H1 (cell line): ENCODE data around the gene GP1BB. TPM values are rescaled to one million over a fixed set of nuclear protein-coding genes. Genes with fewer than 3 reads are reported as not detected.

ENCODE experiments used
- CHD2 ChIP-seq: IDR thresholded peaks from 2 replicates; pipeline ENCODE4 v1.6.1; 2012; ENCODE audit warnings: low read length, improper control_type of control experiment
- EP300 ChIP-seq, 2 experiments: IDR thresholded peaks; 1 replicate in 1 of 2; 2 replicates in 1 of 2; pipeline ENCODE4 v1.6.1; 2011 to 2012; ENCODE audit warnings: low read depth in 2 of 2, low read length in 2 of 2, mild to moderate bottlenecking in 2 of 2, borderline replicate concordance in 1 of 2, inconsistent platforms in 1 of 2, moderate library complexity in 1 of 2
- GABPA ChIP-seq: IDR thresholded peaks from 2 replicates; pipeline ENCODE4 v1.6.1; 2011; ENCODE audit warnings: mild to moderate bottlenecking, low read length, moderate library complexity, borderline replicate concordance; ENCODE audit not compliant: insufficient read depth
- KDM1A ChIP-seq: fragments of 200-600, 300-600 bp; sonication (generic); IDR thresholded peaks from 2 replicates; pipeline ENCODE4 v1.7.1; 2016; ENCODE audit warnings: mild to moderate bottlenecking, low read length, borderline replicate concordance
- PHF8 ChIP-seq: fragments of 200-600 bp; sonication (generic); conservative IDR thresholded peaks from 2 replicates; pipeline ENCODE4 v1.7.1; 2012; ENCODE audit warnings: low read depth, mild to moderate bottlenecking, inconsistent platforms, low read length, moderate library complexity
- SIN3A ChIP-seq, 2 experiments: IDR thresholded peaks in 1 of 2; conservative IDR thresholded peaks in 1 of 2; 2 replicates each; pipeline ENCODE4 v1.6.1; 2011 to 2012; ENCODE audit warnings: low read length in 2 of 2, improper control_type of control experiment in 1 of 2, low read depth in 1 of 2, mild to moderate bottlenecking in 1 of 2
- SIX5 ChIP-seq: IDR thresholded peaks from 2 replicates; pipeline ENCODE4 v1.6.1; 2011; ENCODE audit warnings: mild to moderate bottlenecking, low read depth, low read length
- SRF ChIP-seq: IDR thresholded peaks from 2 replicates; pipeline ENCODE4 v1.6.1; 2011; ENCODE audit warnings: mild to moderate bottlenecking, low read depth, low read length, moderate library complexity
- polyA plus RNA-seq, 7 experiments: library from polyadenylated mRNA; depleted of rRNA in 3 of 7; stranded (reverse) in 5 of 7; unstranded in 2 of 7; fragments of >200 nt in 5 of 7; fragments of 200-250 nt in 2 of 7; gene quantifications; 1 replicate in 5 of 7; 2 replicates in 1 of 7; 4 replicates in 1 of 7; pipeline versions ENCODE4 v1.2.1 to v1.2.3, GENCODE V29; 2011 to 2013; ENCODE audit warnings: missing spikeins in 2 of 7, mixed read lengths in 2 of 7
- total RNA-seq: library from RNA; stranded (reverse); fragmentation: NEBNext Ultra II Directional; extraction: Animal tissue kit (Norgen Biotek cat#: 25700); gene quantifications from 2 replicates; pipeline ENCODE4 v1.2.1, GENCODE V29; 2021
- TF ChIP-seq, protein P1 (sequence below): fragments of 300-600 bp; sonication (generic); IDR thresholded peaks from 2 replicates; pipeline ENCODE4 v1.7.1; 2012; ENCODE audit warnings: low read length, moderate library complexity, mild to moderate bottlenecking, inconsistent platforms; ENCODE audit not compliant: insufficient replicate concordance

GP1BB gene
- total and polyA plus RNA-seq, 2 of the 8 experiments (the other 6 are each of a cell fraction or from before 2014, with no cell fraction given): 0.36 TPM; not detected in 1

DNA sequence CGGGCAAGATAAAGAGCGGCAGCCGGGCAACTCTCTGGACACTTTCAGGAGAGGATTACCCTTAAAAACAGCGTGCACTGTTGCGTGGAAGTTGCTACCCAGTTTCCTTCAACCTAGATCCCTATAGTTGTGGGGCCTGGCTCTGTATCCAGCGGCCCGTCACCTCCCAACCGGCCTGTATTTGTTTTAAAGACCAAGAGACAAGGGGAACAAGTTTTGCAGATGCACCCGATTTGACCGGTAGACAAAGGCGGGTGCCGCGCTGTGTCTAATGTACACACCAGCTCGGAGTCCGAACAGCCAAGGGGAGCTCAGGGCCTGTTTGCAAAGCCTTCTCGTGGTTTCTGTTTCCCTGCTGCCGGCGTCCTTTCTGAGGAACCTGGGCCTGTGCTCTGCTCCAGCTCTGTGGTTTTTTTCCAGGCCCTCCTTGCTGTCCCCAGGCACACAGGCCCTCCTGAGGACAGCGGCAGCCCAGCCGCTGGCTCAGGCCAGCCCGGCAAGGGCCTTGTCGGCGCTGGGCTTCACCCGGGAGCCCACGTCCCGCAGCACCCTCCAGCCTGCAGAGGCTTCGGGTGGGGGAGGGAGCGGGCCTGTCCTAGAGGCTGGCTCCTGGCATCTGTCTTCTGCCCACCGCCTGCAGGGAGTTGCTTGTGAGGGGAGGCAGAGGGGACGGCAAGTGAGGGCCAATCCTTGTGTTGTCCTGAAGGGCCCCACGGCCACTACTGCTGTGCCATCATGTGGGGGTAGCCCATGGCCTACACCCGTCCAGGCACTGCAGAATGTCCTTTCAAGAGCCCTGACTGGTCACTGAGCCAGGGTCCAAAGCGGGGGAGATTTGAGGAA, 38.6 kb downstream of the GP1BB start (continued):
- TF ChIP-seq, protein P1, sequence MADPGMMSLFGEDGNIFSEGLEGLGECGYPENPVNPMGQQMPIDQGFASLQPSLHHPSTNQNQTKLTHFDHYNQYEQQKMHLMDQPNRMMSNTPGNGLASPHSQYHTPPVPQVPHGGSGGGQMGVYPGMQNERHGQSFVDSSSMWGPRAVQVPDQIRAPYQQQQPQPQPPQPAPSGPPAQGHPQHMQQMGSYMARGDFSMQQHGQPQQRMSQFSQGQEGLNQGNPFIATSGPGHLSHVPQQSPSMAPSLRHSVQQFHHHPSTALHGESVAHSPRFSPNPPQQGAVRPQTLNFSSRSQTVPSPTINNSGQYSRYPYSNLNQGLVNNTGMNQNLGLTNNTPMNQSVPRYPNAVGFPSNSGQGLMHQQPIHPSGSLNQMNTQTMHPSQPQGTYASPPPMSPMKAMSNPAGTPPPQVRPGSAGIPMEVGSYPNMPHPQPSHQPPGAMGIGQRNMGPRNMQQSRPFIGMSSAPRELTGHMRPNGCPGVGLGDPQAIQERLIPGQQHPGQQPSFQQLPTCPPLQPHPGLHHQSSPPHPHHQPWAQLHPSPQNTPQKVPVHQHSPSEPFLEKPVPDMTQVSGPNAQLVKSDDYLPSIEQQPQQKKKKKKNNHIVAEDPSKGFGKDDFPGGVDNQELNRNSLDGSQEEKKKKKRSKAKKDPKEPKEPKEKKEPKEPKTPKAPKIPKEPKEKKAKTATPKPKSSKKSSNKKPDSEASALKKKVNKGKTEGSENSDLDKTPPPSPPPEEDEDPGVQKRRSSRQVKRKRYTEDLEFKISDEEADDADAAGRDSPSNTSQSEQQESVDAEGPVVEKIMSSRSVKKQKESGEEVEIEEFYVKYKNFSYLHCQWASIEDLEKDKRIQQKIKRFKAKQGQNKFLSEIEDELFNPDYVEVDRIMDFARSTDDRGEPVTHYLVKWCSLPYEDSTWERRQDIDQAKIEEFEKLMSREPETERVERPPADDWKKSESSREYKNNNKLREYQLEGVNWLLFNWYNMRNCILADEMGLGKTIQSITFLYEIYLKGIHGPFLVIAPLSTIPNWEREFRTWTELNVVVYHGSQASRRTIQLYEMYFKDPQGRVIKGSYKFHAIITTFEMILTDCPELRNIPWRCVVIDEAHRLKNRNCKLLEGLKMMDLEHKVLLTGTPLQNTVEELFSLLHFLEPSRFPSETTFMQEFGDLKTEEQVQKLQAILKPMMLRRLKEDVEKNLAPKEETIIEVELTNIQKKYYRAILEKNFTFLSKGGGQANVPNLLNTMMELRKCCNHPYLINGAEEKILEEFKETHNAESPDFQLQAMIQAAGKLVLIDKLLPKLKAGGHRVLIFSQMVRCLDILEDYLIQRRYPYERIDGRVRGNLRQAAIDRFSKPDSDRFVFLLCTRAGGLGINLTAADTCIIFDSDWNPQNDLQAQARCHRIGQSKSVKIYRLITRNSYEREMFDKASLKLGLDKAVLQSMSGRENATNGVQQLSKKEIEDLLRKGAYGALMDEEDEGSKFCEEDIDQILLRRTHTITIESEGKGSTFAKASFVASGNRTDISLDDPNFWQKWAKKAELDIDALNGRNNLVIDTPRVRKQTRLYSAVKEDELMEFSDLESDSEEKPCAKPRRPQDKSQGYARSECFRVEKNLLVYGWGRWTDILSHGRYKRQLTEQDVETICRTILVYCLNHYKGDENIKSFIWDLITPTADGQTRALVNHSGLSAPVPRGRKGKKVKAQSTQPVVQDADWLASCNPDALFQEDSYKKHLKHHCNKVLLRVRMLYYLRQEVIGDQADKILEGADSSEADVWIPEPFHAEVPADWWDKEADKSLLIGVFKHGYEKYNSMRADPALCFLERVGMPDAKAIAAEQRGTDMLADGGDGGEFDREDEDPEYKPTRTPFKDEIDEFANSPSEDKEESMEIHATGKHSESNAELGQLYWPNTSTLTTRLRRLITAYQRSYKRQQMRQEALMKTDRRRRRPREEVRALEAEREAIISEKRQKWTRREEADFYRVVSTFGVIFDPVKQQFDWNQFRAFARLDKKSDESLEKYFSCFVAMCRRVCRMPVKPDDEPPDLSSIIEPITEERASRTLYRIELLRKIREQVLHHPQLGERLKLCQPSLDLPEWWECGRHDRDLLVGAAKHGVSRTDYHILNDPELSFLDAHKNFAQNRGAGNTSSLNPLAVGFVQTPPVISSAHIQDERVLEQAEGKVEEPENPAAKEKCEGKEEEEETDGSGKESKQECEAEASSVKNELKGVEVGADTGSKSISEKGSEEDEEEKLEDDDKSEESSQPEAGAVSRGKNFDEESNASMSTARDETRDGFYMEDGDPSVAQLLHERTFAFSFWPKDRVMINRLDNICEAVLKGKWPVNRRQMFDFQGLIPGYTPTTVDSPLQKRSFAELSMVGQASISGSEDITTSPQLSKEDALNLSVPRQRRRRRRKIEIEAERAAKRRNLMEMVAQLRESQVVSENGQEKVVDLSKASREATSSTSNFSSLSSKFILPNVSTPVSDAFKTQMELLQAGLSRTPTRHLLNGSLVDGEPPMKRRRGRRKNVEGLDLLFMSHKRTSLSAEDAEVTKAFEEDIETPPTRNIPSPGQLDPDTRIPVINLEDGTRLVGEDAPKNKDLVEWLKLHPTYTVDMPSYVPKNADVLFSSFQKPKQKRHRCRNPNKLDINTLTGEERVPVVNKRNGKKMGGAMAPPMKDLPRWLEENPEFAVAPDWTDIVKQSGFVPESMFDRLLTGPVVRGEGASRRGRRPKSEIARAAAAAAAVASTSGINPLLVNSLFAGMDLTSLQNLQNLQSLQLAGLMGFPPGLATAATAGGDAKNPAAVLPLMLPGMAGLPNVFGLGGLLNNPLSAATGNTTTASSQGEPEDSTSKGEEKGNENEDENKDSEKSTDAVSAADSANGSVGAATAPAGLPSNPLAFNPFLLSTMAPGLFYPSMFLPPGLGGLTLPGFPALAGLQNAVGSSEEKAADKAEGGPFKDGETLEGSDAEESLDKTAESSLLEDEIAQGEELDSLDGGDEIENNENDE: no peak
- TF ChIP-seq EP300 (IDR thresholded peaks at IDR 0.05; ENCODE audit: borderline replicate concordance in 1 of 2, low read depth in 2 of 2, low read length in 2 of 2) (no peak), KDM1A (no peak), PHF8 (no peak), SIX5 (no peak), SRF (no peak), GABPA (no peak), CHD2 (no peak), SIN3A (conservative IDR thresholded peaks at IDR 0.05 in 1 of 2, IDR thresholded peaks at IDR 0.05 in 1 of 2; ENCODE audit: low read depth in 1 of 2, low read length in 2 of 2) (no peak)
